Endothelial cell of umbilical vein (primary cell): ENCODE data around the gene C3orf70.

Source experiments
- POLR2A ChIP-seq: IDR thresholded peaks from 2 replicates; pipeline ENCODE4 v1.6.1; 2012; ENCODE audit warnings: low read depth, mild to moderate bottlenecking, control low read depth, low read length
- TF ChIP-seq, protein P1 (sequence below), 2 donors: IDR thresholded peaks; 1 replicate in 1 of 2; 2 replicates in 1 of 2; pipeline ENCODE4 v1.5.1; 2011; ENCODE audit warnings: low read length in 2 of 2, mild to moderate bottlenecking in 2 of 2, moderate library complexity in 2 of 2, control low read depth in 1 of 2, inconsistent platforms in 1 of 2, low read depth in 1 of 2; ENCODE audit not compliant: insufficient read depth in 1 of 2; ENCODE audit errors: extremely low read depth in 1 of 2
- TF ChIP-seq, protein P2 (sequence below): IDR thresholded peaks from 2 replicates; pipeline ENCODE4 v1.6.1; 2011; ENCODE audit not compliant: insufficient read depth, insufficient read length

DNA sequence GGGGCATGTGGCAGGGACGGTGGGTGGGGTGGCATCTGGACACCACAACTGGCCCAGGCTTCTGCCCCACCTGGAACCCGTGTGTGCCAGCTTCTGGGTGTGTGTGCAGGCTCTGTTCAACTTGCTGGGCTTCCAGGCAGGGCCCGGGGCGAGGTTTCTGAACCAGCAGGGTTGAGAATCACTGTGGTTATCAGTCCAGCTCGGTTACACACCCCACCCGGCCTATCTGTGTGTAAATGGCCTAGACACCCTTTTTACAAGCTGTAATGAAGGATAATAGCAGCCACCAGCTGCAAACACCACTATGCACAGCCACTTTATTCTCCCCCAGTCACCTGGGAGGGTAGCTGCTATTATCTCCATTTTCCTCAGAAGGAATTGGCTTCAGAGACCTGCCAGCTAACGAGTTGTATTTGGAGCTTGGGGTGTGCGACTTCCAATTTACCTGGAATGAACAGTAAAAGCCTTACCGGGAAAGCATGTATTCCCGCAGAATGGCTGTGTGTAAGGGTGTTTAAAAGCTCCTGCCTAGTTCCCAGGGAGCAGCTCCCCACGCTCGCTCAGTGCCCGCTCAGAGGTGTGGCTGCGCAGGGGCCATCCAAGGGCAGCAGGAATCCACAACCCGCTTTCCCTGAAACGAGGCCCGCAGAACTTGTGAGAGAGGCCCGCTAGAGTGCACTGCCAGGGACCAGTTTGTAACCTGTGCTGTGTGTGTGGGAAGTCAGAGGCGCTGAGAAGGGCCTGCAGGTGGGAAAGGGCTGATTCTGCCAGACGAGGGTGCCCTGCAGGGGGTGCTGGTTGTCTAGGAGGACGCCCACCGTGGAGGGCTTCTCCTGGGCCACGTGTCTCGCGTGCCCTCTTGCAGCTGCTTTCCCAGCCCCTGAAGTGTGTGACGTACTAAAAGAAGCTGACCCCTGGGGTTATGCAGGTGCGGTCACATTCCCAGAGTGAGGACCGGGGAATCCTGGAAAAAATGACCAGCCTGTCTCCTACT, 83.5 kb downstream of the C3orf70 start:
- TF ChIP-seq, protein P1, sequence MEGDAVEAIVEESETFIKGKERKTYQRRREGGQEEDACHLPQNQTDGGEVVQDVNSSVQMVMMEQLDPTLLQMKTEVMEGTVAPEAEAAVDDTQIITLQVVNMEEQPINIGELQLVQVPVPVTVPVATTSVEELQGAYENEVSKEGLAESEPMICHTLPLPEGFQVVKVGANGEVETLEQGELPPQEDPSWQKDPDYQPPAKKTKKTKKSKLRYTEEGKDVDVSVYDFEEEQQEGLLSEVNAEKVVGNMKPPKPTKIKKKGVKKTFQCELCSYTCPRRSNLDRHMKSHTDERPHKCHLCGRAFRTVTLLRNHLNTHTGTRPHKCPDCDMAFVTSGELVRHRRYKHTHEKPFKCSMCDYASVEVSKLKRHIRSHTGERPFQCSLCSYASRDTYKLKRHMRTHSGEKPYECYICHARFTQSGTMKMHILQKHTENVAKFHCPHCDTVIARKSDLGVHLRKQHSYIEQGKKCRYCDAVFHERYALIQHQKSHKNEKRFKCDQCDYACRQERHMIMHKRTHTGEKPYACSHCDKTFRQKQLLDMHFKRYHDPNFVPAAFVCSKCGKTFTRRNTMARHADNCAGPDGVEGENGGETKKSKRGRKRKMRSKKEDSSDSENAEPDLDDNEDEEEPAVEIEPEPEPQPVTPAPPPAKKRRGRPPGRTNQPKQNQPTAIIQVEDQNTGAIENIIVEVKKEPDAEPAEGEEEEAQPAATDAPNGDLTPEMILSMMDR (IDR thresholded peaks at IDR 0.05; ENCODE audit: extremely low read depth in 1 of 2, insufficient read depth in 1 of 2, low read depth in 1 of 2, low read length in 2 of 2) = no peak
- TF ChIP-seq, protein P2, sequence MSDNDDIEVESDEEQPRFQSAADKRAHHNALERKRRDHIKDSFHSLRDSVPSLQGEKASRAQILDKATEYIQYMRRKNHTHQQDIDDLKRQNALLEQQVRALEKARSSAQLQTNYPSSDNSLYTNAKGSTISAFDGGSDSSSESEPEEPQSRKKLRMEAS = no peak
- no peak for TF ChIP-seq POLR2A
